ENCODE data around the gene DSCAM.

Gene DSCAM

DNA sequence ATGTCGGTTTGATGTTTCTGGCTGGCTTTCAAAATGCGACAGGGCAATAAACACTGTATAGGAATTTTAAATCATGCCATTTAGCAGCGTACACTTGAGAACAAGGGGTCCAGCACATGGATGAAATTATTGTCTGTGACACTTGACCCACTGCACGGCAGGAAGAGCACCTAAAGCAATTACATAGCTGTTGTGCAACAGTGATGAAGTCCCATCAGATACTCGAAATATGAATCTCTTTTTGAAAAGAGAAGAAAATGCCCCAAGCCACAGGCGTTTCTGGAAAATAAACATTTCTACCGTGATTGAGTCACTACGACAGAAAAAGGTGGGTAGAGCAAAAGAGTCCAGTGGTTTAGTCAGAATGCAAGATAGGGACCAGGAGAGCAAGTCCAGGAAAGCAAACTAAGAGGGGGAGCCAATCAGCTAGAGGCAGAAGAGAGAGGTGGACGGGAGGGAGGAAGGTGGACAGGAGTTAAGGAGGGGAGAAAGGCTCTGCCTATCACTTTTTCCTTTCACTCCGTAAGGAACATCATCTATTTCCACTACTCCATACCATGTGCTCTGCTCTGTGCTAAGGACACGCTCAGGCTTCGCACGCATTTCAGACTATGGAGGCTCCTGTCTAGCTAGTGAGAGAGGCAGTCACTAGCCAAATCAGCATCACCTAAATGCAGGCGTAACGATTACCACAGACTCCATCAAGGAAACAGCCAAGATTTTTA, 6.4 kb downstream of the DSCAM start:
- peak; percentile 40 for DNase-seq (ENCODE audit: low read depth)

DNA sequence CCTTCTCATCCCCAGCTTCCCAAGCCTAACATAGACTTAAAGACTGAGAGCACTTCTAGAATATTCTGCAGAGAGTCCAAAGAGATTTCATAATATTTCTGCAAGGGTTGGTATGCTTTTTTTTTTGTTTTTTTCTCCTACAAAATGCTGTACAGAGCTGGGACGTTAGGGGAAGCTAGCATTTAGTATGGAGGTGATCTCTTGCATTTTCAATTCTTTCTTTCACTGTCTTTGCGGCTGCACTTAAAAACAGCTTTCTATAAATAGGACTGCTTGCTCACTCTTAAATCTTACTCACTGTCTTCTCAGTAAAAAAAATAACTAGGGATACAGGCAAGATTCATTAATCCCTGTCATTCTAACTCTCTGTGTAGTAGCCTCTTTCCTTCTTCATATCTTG, 7.4 kb downstream of the DSCAM start:
- peak; percentile 51 for DNase-seq (ENCODE audit: low read depth)

DNA sequence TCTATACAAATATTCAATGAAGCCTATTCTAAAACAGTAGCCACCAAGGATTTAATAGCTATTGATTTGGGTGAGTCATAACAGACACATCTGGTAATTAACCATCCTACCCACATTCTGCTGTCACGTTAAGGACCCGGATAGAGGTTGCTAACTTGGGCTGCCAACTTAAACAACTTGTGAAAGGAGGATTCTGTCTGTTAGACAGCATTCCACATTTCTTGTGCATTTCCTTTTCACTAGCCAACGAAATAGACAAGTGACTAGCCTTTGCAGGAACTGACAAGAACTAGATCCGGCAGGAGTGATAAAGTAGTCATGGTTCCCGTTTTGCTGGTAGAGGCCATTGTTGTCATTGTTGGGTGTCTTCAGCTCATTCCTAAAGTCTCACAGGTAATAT, 9.5 kb downstream of the DSCAM start:
- peak; percentile 77 for DNase-seq (ENCODE audit: low read depth)

DNA sequence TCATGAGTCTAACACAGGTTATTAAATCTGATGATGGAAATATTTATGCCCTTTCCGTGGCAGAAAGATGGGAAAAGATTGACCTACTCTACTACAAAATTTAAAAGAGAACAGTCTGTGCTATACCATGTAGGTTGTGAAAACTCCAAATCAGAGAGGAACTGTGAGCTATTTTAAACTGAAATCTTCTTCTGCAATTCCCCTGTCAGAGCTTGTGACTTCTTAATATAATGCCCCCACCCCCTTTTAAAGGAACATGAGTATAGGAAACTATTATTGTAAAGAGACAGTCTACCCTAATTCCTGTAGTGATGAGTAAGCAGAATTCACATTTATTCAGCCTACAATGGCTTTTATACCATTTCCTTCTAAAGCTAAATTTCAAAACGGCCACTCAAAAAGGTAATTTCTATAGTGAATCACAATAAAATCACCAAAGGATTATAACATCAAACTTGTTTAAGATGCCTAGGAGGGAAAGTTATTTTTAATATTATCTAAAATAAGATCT, 11.7 kb downstream of the DSCAM start:
- no peak for DNase-seq (ENCODE audit: low read depth)

DNA sequence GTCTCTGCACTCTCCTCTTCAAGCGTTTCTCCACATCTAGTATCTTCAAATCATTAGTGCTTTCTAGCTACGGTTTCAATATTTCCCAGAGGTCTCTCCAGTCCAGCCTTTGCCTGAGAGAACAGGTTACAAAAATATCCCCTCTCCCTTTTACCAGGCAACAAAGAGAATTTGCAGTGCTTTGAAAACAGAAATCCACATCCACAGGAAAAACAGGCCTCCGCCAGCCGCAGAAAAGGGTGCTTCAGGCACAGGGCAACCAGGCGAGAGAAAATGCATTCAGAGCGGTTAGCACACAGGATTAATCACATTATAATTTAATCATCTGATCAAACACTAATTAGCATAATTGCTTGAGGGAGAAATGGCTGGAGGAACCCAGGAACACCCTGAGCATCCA, 13.8 kb downstream of the DSCAM start:
- DNase-seq (ENCODE audit: low read depth), result no peak

DNA sequence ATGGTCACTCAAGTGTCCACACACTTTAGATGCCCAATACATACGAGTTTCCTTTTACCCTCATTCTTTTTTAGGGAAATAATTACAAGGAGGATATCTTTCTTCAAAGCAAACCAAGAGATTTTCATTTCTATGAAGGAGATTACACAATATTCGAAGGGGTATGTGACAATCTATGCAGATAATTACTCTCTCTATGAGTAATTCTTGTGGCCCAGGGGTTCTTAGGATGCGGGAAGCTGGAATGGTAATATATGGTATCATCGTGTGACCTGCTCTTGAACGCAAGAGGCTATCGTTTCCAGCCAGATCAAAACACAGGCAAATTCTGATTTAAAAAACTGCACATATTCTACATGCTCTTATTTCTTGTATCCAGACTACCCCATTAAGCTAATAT, 14.6 kb downstream of the DSCAM start:
- DNase-seq (ENCODE audit: low read depth), result no peak

DNA sequence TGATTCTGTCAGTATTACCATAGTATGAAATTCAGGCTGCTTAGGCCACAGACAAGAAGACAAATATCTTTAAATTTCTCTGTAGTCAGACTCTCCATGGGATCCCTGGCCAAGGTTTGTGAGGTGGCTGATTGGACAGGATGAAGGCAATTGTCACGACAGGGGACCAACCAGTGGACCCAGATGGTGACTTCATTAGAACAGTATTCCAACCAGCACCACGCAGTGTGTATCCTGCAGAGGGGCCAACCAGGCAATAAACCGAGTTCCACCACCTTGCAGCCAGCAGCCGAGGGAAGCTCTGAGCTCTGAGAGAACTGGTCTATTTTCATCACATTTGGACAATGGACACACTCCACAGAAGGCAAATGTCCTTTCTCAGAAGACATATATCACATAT, 16.1 kb downstream of the DSCAM start:
- DNase-seq (ENCODE audit: low read depth), result no peak

DNA sequence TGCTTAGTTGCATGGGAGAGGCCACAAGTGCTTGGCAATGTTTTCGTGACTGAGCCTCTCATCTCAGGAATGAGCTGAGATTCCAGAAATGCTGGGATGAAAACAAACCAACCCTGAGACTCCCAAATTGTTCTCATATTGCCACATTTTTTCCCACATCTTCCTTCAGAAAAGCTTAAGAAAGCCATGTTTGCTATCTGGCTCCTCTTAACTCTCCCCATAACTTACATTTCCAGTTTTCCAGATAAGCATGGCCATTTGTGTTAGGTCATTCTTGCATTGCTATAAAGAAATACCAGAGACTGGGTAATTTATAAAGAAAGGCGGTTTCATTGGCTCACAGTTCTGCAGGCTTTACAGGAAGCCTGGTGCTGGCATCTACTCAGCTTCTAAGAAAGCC, 17.2 kb downstream of the DSCAM start:
- DNase-seq (ENCODE audit: low read depth), result peak; percentile 65

DNA sequence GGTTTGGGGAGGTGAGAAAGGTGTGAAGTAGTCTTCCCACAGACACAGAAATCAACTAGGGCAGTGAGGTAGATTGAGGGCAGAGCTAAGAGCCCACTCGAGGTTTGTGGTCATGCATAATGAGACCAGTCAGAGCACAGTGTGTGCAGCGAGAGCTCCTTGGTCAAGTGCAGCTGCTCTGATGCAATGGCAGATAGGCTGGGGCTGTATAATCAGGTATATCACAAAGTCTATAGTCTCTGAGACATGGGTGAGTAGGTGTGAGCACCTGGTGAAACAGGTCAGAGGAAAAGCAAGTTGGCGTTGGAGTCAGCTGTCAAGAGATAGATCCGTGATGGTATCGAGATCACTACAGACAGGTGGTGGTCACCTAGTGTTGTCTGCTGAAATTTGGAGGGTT, 17.6 kb downstream of the DSCAM start:
- no peak for DNase-seq (ENCODE audit: low read depth)

DNA sequence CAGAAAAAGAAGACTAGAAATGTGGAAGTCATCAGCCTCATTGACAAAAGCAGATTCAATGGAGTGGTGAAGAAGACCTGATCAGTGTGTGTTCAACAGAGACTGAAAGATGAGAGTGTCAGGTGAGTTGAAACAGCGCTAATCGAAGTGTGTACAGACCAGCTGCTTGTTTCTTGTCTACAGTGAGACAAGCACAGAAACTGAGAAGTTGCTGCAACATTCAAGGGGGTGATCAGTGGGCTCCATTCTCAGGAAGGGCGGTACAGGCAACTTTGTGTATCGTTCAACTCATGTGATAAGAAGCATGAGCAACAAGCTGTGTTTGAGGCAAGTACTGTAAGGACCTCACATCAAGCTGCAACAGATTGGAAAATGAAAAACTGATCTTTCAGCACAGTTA, 19.4 kb downstream of the DSCAM start:
- no peak for DNase-seq (ENCODE audit: low read depth)

DNA sequence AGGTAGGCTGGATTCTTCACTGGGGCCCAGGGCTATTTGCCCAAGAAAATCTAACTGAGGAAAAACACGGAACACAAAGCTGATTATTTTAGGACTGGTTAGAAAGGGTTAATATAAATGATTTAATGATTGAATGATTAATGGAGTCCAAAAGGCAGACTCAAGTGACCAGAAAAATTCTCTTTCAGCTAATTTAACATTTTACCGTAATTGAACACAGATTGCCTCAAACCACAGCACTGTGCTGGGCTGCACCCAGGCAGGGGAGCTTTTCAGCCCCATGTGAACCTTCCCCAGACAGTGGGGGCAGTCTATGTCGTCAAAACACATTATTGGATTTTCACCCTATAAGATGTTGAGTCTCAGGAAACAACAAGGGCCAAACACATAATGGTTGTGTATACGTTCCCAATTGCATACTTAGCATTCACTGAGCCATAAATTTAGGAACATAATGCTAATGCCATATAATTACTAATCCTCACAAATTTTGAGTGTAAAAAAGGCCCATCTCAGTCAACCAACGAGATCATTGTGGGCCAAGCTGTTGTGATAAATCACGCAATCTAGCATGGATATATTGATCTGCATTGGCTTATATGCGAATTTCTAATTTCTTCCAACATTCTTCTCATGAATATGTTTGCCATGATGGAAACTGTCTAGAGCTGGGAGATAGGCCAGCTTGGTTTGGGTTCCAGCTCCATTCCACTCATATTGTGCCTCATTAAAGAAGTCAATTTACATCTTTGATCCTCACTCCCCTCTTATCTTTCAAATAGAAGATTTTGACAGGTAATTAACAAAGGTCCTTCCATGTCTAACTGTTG, 27.7 kb downstream of the DSCAM start:
- DNase-seq (ENCODE audit: low read depth), result peak; percentile 14

DNA sequence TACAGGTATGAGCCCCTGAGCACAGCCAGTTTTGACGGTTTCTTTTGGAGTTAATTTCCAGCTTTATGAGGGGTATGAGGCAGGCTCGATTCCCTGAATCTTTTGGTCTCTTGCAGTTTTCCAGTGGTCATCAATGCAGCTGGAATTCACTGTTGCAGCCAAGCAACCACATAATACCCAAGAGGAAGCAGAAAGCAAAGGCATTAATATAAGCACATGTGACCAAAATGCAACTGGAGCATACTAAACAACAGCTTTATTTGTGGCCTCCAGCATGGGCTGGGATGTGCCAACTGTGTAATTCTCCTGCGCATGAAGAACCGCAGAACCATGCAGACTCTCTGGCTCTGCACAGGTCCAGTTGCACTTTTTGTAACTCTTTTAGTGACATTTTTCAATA, 33.0 kb downstream of the DSCAM start:
- no peak for DNase-seq (ENCODE audit: low read depth)

DNA sequence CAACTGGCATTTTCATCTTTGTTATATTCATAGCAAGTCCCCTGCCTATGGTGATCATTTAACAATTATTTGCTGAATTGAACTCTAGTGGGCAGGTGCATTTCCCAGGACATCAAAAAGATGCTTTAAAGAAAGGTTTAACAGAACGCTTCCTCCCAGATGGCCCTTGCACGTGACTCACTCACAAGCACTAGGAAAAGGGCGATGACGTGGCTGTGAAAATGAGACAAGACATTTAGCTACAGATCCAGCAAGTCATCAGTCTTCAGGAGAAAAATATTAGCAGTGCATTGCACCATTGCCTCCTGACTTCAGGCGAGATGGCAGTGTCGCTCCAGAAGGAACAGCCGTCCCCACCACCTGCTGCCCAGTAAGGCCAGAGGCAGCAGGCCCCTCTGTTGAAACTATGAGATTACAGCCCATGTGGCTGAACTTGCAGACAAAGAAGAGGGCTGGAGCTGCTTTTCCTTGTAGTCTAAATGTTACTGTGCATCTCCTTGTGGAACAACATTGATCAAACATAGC, 37.2 kb downstream of the DSCAM start:
- DNase-seq (ENCODE audit: low read depth), result no peak

DNA sequence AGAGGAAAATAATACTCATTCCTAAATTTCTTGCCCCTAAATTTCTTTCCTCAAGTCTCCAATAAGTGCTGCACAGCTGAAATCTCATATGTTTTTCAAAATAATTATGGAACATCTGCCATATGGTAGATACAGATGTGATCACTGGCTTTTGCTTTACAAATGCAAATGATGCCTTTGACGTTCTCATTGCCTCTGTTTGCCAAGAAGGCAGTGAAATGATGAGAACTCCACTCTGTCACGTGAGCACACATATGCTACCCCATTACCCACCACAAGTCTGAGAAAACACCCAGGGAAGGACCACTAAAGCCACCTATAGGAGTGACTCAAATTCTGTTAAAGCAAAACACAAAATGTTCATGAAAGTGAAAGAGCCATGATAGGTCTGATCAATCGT, 43.9 kb downstream of the DSCAM start:
- DNase-seq (ENCODE audit: low read depth), result no peak

DNA sequence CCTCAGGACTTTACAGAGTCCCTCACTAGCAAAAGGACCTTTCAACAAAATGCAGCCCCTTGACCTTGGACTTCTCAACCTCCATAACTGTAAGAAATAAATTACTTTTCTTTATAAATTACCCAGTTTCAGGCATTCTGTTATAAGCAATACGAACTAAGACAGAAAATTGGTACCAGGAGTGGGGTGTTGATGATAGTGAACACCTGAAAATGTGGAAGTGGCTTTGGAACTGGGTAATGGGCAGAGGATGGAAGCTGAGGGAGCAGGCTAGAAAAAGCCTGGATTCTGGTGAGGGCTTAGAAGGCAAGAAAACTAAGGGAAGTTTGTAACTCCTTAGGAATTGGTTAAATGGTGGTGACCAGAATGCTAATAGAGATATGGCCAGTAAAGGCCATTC, 46.8 kb downstream of the DSCAM start:
- no peak for DNase-seq (ENCODE audit: low read depth)

DNA sequence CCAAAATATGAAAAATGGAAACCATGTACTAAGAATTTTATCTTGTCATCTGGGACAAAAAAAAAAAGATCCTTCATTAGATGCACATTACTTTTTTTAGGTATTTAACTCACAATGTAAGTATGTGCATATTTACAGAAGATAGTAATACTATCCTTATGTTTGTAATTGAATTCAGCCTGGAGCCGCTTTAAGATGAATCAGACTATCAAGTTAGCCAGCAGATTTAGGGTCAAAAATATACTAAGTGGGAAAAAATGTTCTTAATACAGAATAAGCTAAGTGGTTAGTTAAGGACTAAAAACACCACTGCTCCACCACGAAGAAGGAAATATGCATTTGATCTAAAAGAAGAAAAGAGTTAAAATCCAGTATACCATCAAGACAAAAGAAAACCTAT, 49.1 kb downstream of the DSCAM start:
- peak; percentile 79 for DNase-seq (ENCODE audit: low read depth)

DNA sequence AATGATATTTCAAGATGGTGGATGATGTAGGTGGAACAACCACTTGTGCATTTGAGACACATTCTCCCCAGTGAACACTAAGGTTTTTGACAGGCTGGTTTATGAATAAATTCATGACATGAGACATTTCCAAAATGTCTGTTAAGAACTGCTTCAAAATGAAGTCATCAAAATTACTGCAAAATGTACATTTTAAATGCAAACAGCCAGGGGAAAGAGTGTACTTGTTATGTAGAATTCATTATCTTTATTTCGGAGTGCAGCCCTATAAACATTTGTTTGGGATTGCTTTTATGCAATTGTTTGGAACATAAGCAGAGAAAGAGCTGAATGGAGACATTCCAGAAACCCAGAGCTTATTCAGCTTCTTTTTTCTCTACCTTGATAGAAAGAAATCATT, 49.5 kb downstream of the DSCAM start:
- DNase-seq (ENCODE audit: low read depth), result peak; percentile 5

DNA sequence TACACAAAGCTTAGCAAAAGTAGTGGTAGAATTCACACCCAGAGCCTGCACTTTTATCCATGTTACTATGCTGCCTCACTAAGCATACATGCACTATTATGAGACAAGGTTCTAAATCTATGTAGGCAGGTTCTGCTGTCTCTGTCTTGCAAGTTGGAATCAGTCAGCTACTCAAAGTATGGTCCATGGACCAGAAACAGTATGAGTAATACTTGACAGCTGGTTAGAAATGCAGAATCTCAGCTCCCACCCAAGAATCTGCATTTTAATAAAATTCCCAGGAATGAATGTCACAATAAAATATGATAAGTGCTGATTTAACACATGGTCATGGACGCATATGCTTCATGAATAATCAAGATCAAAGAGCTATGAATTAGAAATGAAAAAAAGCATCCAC, 50.5 kb downstream of the DSCAM start:
- peak; percentile 6 for DNase-seq (ENCODE audit: low read depth)

DNA sequence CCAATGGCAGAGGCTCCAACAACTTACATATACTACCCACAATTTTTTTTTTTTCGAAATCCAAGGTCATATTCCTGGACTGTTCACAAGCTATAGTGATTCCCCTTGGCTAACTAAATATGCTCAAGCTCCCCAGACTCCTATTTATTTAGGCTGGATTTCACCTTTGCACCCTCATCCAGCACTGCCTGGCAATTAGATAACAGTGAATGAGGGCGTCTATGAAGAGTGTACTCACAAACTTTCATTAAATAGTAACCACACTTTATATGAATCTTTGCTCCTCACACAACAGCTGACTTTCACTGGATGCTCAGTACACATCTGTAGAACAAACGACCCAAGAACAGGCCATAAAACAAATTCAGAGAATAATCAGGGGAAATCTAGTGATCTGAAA, 51.6 kb downstream of the DSCAM start:
- no peak for DNase-seq (ENCODE audit: low read depth)

DNA sequence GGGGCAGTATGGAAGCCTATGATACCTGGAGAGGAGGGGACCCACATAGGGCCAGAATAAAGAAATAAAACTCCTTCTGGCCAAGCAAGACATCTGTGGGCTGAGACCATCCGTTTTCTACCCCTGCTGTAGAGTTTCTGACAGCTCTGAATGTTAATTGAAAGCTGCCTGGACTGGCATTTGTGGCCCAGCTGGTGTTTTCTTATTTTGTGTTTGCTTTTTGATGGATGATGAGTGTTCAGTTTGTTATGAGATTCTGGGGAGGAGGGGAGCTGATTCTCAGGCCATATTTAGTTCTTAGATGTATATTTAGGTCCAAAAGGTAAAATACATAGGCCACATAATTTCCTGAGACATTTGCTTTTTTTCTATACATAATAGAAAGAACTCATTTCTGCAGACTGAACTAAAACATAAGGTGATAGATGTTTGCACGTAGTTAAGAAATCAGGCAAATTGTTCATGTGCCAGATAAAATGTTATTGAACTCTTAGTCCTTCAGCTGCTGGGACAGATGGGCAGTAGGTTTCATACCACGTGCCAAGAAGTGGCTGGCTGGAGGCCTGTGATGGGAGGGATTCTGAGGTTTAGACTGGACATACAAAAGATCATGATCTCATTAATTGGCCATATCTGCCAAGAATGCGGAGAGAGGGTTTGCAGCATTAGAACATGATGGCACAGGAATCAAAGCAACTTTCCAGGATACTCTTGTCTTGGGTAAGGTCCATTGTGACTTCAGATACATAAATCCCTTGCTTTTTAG, 54.1 kb downstream of the DSCAM start:
- DNase-seq (ENCODE audit: low read depth), result peak; percentile 63

DNA sequence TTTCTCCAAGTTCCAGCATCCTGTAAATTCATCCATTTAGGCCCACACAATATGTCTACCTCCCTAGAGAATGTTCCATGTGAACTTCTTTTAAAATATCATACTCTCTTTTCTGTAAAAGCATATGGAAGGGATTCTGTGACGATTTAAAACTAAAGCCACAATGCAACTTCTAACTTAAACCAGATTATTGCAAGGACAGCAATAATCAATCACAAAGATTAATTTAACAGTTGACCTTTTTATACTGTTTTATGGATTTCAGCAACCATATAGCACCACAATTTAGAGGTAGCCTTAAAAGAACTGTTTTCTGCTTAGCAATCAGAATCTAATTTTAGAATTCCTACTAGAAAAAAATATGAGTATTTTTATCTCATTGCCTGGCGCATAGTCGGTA, 58.3 kb downstream of the DSCAM start:
- DNase-seq (ENCODE audit: low read depth), result no peak

DNA sequence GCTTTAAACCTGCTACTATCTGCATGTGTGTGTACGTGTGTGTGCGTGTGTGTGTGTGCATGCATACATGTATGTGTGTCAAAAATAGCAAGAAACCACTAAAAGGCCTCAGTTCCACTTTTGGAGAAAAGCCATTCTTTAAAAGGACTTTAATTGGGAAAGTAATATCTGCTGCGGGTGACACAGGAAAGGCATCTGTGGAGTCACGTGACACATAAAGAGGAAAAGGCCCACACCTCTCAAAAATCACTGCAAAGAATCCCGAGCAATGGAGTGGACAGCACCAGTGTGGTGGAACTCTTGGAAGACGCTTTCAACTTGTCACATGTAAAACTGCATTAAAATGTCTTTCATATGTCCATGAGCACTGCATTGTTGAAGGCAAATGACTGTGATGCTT, 63.6 kb downstream of the DSCAM start:
- DNase-seq (ENCODE audit: low read depth), result no peak
